Measurements from ENCODE around the gene NFYC.

DNA sequence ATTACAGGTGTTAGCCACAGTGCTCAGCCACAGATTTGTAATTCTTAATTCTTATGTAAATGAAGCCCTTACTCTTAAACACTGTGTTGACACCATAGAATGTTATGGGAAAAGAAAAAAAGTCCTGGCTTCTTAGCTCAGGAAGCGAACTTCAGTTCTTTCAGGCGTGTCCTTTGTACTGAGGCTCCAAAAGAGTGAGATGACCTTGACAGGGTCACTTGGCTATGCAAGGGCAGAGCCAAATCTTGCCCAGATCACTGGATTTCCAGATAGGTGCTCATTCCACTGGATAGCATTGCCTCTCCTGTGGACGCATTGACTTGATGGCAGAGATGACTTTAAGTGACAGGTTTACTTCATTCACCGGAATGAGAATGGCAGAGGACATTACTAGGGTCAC is 4.8 kb downstream of the NFYC start:
- TF ChIP-seq POLR2AphosphoS5 (IDR thresholded peaks at IDR 0.05; ENCODE audit: low read depth, low read length) (no peak), SRF (IDR thresholded peaks at IDR 0.05; ENCODE audit: low read depth) (no peak), EZH2phosphoT487 (IDR thresholded peaks at IDR 0.05; ENCODE audit: borderline replicate concordance) (no peak), EGR1 (IDR thresholded peaks at IDR 0.05; ENCODE audit: low read depth) (no peak), CTCF (IDR thresholded peaks at IDR 0.05 in 2 of 3, conservative IDR thresholded peaks at IDR 0.05 in 1 of 3; ENCODE audit: borderline replicate concordance in 1 of 3, insufficient read depth in 1 of 3, low read depth in 2 of 3, low read length in 2 of 3) (no peak), FOSL1 (IDR thresholded peaks at IDR 0.05; ENCODE audit: low read depth) (no peak)
- TF ChIP-seq, protein P1, sequence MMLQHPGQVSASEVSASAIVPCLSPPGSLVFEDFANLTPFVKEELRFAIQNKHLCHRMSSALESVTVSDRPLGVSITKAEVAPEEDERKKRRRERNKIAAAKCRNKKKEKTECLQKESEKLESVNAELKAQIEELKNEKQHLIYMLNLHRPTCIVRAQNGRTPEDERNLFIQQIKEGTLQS (IDR thresholded peaks at IDR 0.05): no peak
